Stimulated activated CD4-positive, alpha-beta T cell treated with anti-CD3 and anti-CD28 coated beads, Interleukin-15, amount 100 ng/mL, for 24 hours (primary cell): Measurements from ENCODE around the gene PCDHB8.
"Not testable (repeated sequence)": the region's sequence is repeated elsewhere in the genome, so short reads cannot be mapped to it uniquely, and the experiment has no call there.

Experiments used
- DNase-seq: peaks from one replicate; pipeline ENCODE4 v3.0.0-alpha.2; 2020

PCDHB8 gene

DNA sequence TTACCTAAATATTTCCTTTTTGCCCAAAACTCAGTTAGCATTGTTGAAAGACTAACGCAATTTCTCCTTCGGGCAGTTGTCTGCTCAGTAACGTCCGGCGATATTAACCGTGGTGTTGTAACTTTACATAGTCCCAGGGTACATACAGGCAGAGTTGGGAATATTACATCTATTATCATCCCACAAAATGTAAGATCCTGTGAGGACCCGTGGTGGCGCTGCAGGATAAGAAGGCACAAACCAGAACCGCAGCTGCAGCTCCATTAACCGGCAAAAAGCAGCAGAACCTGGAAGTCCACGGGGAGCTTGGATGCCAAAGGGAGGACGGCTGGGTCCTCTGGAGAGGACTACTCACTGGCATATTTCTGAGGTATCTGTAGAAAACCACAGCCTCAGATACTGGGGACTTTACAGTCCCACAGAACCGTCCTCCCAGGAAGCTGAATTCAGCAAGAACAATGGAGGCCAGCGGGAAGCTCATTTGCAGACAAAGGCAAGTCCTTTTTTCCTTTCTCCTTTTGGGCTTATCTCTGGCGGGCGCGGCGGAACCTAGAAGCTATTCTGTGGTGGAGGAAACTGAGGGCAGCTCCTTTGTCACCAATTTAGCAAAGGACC, at the start of gene PCDHB8:
Gene PCDHB8, plus strand, starts transcription at position 214 of the 615 bp plus-strand sequence. Its CDS starts 245 bp downstream, at position 459.
- not testable (repeated sequence) for DNase-seq

DNA sequence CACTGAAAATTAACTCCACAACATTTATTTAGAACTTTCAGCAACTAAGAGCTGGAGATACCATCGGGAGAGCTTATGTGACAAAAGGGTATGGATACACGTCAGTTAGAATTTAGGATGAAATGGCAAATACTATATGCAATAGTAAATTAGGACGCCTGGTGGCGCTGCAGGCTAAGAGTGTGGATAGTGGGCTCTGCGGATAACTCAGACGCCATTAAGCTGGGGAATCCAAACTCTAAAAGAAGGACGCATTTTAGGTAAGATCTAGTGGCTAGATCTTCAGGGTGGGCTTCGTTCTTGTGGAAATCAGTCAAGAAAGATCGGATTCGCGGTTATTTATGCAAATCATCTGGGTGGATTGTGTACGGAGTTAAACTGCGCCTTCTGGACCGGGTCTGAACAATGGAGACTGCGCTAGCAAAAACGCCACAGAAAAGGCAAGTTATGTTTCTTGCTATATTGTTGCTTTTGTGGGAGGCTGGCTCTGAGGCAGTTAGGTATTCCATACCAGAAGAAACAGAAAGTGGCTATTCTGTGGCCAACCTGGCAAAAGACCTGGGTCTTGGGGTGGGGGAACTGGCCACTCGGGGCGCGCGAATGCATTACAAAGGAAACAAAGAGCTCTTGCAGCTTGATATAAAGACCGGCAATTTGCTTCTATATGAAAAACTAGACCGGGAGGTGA, 42.4 kb upstream of the PCDHB8 start, which contains the start of gene PCDHB5:
Gene PCDHB5, plus strand, starts transcription at position 177 of the 688 bp plus-strand sequence. Its CDS starts 229 bp downstream, at position 406.
- DNase-seq, result peak; percentile 7

DNA sequence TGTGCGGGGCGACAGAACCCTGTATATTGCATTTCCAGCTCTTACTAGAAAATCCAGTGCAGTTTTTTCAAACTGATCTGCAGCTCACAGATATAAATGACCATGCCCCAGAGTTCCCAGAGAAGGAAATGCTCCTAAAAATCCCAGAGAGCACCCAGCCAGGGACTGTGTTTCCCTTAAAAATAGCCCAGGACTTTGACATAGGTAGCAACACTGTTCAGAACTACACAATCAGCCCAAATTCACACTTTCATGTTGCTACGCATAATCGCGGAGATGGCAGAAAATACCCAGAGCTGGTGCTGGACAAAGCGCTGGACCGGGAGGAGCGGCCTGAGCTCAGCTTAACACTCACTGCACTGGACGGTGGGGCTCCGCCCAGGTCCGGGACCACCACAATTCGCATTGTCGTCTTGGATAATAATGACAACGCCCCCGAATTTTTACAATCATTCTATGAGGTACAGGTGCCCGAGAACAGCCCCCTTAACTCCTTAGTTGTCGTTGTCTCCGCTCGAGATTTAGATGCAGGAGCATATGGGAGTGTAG, 41.8 kb upstream of the PCDHB8 start:
- DNase-seq, result no peak

DNA sequence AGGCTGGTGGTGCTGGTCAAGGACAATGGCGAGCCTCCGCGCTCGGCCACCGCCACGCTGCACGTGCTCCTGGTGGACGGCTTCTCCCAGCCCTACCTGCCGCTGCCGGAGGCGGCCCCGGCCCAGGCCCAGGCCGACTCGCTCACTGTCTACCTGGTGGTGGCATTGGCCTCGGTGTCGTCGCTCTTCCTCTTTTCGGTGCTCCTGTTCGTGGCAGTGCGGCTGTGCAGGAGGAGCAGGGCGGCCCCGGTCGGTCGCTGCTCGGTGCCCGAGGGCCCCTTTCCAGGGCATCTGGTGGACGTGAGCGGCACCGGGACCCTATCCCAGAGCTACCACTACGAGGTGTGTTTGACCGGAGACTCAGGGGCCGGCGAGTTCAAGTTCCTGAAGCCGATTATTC, 40.2 kb upstream of the PCDHB8 start:
- DNase-seq, result not testable (repeated sequence)

DNA sequence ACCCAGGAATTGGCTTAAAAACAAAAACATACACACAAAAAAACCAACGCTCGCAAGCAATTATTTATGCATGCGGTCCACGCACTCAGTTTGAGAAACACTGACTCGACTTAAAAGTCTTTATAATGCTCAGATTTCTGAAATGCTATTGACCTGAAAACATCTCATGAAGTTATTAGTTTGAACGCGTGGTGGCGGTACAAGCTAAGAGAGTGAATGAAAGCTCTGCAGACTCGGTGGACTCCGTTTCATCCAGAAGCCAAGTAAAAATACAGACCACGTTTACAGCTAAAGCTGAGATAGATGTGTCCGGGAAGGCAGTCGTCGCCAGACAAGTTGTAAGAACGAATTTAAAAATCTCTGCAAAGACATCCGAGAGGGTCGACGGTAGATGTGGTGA, 27.8 kb upstream of the PCDHB8 start, which contains the start of gene PCDHB6:
Gene PCDHB6, plus strand, starts transcription at position 246 of the 400 bp plus-strand sequence. CDS start 201 bp downstream, outside the sequence.
- peak; percentile 13 for DNase-seq

DNA sequence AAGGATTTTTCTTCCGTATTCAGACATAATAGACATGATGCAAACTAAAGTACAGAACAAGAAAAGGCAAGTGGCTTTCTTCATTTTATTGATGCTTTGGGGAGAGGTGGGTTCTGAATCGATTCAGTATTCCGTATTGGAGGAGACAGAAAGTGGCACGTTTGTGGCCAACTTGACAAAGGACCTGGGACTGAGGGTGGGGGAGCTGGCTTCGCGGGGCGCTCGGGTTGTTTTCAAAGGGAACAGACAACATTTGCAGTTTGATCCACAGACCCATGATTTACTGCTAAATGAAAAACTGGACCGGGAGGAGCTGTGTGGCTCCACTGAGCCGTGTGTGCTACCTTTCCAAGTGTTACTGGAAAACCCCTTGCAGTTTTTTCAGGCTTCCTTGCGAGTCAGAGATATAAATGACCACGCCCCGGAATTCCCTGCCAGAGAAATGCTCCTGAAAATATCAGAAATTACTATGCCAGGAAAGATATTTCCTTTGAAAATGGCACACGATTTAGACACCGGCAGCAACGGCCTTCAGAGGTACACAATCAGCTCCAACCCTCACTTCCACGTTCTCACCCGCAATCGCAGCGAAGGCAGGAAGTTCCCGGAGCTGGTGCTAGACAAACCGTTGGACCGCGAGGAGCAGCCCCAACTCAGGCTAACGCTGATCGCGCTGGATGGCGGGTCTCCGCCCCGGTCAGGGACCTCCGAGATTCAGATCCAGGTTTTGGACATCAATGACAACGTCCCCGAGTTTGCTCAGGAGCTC, 27.2 kb upstream of the PCDHB8 start:
- DNase-seq, result no peak

DNA sequence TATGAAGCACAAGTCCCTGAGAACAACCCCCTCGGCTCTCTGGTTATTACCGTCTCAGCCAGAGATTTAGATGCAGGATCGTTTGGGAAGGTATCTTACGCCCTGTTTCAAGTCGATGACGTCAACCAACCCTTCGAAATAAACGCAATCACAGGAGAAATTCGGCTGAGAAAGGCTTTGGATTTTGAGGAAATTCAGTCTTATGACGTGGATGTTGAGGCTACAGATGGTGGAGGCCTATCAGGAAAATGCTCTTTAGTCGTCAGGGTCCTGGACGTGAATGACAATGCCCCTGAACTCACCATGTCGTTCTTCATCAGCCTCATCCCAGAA, 26.6 kb upstream of the PCDHB8 start:
- no peak for DNase-seq

DNA sequence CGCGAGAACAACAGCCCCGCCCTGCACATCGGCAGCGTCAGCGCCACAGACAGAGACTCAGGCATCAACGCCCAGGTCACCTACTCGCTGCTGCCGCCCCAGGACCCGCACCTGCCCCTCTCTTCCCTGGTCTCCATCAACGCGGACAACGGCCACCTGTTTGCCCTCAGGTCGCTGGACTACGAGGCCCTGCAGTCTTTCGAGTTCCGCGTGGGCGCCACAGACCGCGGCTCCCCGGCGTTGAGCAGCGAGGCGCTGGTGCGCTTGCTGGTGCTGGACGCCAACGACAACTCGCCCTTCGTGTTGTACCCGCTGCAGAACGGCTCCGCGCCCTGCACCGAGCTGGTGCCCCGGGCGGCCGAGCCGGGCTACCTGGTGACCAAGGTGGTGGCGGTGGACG, 26.0 kb upstream of the PCDHB8 start:
- DNase-seq, result not testable (repeated sequence)

DNA sequence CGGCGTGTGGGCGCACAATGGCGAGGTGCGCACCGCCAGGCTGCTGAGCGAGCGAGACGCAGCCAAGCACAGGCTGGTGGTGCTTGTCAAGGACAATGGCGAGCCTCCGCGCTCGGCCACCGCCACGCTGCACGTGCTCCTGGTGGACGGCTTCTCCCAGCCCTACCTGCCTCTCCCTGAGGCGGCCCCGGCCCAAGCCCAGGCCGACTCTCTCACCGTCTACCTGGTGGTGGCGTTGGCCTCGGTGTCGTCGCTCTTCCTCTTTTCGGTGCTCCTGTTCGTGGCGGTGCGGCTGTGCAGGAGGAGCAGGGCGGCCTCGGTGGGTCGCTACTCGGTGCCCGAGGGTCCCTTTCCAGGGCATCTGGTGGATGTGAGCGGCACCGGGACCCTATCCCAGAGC, 25.5 kb upstream of the PCDHB8 start:
- not testable (repeated sequence) for DNase-seq

DNA sequence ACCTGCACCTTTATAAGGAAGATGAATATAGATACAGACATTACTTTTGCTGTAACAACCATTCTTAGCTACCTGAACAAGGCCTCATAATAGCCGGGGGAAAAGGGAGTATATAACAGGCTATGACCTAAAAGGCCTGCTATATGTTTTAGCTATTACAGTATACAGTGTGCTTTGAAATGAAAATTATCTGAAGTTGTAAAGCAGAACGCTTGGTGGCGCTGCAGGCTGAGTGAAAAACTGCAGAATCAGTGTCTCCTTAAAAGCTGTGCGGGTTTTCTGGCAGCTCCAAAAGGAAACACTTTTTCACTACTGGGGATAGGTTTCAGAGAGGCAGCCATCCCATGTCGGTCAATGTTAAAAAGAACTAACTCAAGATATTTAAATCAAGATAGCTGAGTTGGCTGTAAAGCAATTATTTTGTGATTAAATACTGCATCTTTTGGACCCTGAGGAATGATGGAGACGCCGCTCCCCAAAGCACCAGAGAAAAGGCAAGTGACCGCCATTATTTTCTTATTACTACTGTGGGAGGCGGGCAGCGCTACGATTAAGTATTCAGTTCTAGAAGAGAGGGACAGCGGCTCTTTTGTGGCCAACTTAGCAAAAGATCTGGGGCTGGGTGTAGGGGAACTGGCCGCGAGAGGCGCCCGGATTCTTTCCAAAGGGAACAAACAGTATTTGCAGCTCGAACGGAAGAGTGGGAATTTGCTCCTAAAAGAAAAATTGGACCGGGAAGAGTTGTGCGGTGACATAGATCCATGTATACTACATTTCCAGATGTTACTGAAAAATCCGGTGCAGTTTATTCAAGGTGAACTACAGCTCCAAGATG, 21.8 kb upstream of the PCDHB8 start:
- DNase-seq, result no peak

DNA sequence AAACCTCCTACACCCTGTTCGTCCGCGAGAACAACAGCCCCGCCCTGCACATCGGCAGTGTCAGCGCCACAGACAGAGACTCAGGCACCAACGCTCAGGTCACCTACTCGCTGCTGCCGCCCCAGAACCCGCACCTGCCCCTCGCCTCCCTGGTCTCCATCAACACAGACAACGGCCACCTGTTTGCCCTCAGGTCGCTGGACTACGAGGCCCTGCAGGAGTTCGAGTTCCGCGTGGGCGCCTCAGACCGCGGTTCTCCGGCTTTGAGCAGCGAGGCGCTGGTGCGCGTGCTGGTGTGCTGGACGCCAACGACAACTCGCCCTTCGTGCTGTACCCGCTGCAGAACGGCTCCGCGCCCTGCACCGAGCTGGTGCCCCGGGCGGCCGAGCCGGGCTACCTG, 20.2 kb upstream of the PCDHB8 start:
- DNase-seq, result not testable (repeated sequence)

DNA sequence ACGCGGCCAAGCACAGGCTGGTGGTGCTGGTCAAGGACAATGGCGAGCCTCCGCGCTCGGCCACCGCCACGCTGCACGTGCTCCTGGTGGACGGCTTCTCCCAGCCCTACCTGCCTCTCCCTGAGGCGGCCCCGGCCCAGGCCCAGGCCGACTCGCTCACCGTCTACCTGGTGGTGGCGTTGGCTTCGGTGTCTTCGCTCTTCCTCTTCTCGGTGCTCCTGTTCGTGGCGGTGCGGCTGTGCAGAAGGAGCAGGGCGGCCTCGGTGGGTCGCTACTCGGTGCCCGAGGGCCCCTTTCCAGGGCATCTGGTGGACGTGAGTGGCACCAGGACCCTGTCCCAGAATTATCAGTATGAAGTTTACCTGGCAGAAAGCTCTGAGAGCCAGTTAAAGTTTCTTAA, 19.7 kb upstream of the PCDHB8 start:
- not testable (repeated sequence) for DNase-seq

DNA sequence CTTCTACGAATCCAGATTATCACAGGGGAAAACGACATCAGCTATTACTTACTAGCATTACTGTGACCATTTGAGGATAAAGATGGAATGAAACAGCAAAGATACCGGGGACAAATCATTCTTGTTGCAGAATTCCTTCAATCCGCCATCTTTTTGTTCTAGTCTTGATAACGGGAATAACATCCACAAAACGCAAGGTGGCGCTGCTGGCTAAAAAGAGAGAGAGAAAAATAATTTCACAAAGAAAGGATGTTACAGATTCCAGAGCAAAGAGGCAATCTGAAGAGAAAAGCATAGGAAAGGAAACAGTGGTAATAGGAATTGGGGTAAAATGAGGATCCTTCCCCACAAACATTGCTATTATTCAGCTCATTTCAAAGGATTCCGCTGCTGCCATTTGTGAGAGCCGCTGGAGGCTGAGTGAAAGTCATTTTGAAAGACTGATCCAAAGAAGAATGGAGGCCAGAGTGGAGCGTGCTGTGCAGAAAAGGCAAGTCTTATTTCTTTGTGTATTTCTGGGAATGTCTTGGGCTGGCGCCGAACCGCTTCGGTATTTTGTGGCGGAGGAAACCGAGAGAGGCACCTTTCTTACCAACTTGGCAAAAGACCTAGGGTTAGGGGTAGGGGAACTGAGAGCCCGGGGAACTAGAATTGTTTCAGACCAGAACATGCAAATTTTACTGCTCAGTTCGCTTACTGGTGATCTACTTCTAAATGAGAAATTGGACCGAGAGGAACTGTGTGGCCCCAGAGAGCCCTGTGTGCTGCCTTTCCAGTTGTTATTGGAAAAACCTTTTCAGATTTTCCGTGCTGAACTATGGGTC, 5.0 kb upstream of the PCDHB8 start, which contains the start of gene PCDHB7:
Gene PCDHB7, plus strand, starts transcription at position 264 of the 824 bp plus-strand sequence. Its CDS starts 192 bp downstream, at position 456.
- peak; percentile 33 for DNase-seq

DNA sequence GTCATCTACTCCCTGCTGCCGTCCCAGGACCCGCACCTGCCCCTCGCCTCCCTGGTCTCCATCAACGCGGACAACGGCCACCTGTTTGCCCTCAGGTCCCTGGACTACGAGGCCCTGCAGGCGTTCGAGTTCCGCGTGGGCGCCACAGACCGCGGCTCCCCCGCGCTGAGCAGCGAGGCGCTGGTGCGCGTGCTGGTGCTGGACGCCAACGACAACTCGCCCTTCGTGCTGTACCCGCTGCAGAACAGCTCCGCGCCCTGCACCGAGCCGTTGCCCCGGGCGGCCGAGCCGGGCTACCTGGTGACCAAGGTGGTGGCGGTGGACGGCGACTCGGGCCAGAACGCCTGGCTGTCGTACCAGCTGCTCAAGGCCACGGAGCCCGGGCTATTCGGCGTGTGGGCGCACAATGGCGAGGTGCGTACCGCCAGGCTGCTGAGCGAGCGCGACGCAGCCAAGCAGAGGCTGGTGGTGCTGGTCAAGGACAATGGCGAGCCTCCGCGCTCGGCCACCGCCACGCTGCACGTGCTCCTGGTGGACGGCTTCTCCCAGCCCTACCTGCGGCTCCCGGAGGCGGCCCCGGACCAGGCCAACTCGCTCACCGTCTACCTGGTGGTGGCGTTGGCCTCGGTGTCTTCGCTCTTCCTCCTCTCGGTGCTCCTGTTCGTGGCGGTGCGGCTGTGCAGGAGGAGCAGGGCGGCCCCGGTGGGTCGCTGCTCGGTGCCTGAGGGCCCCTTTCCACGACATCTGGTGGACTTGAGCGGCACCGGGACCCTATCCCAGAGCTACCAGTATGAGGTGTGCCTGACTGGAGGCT, 3.1 kb upstream of the PCDHB8 start:
- DNase-seq, result not testable (repeated sequence)

DNA sequence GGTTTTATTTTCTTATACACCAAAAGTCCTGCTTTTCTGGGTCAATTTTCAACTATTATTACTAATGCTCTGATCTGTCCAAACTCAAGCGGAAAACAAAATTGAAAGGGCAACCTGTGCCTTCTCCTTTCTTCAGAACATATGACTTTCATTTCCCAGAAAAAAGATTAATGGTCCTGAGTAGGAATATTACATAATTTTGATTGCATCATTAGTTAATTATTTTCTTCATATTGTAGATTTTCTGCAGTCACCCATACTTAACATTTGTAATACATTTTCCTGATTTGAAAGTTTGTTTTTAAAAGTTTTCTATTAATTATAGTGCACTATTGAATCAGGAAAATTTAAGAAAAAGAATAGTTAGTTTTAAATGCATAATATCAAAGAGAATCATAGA, 1.7 kb upstream of the PCDHB8 start:
- no peak for DNase-seq

DNA sequence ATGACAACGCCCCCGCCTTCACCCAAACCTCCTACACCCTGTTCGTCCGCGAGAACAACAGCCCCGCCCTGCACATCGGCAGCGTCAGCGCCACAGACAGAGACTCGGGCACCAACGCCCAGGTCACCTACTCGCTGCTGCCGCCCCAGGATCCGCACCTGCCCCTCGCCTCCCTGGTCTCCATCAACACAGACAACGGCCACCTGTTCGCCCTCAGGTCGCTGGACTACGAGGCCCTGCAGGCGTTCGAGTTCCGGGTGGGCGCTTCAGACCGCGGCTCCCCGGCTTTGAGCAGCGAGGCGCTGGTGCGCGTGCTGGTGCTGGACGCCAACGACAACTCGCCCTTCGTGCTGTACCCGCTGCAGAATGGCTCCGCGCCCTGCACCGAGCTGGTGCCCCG, 1.8 kb downstream of the PCDHB8 start:
- DNase-seq, result not testable (repeated sequence)

DNA sequence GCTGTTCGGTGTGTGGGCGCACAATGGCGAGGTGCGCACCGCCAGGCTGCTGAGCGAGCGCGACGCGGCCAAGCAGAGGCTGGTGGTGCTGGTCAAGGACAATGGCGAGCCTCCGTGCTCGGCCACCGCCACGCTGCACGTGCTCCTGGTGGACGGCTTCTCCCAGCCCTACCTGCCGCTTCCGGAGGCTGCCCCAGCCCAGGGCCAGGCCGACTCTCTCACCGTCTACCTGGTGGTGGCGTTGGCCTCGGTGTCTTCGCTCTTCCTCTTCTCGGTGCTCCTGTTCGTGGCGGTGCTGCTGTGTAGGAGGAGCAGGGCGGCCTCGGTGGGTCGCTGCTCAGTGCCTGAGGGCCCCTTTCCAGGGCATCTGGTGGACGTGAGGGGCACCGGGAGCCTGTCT, 2.3 kb downstream of the PCDHB8 start:
- DNase-seq, result not testable (repeated sequence)

DNA sequence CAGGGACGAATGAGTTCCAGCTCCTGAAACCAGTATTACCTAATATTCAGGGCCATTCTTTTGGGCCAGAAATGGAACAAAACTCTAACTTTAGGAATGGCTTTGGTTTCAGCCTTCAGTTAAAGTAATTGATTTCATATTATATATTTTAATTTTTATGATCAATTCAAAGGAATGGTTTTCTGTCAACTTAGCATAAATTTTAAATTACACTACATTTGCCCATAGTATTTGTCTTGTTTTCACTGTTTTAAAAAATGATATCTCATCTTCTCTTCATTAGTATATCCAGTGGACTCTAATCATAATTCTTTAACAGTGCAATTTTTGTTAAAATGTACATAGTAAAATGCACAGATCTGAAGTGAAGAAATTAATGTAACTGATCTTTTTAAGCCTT, 2.7 kb downstream of the PCDHB8 start:
- no peak for DNase-seq

DNA sequence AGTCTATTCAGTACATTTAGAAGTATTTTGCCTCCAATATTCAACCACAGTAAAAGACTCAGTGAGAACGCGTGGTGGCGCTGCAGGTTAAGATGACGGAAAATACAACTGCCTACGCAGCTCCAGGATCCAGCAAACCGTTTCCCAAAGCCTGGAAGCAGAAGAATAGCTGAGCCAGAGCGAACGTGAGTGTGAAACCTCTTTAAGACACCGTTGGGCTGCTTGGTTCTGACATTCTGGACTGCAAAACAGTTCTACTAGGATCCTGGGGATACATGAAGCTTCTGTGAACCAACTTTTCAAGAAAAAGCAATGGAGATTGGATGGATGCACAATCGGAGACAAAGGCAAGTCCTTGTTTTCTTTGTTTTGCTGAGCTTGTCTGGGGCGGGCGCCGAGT, 4.7 kb downstream of the PCDHB8 start, which contains the start of gene PCDHB16:
Gene PCDHB16, plus strand, starts transcription at position 140 of the 400 bp plus-strand sequence. Its CDS starts 173 bp downstream, at position 313.
- DNase-seq, result no peak
